Fibroblast of upper back skin (primary cell): ENCODE data around the gene INSYN2B.
"Not testable (repeated sequence)": the region's sequence is repeated elsewhere in the genome, so short reads cannot be mapped to it uniquely, and the experiment has no call there.

Source experiments
- DNase-seq: peaks from one replicate; pipeline ENCODE4 v3.0.0-alpha.2; 2013

The INSYN2B gene

DNA sequence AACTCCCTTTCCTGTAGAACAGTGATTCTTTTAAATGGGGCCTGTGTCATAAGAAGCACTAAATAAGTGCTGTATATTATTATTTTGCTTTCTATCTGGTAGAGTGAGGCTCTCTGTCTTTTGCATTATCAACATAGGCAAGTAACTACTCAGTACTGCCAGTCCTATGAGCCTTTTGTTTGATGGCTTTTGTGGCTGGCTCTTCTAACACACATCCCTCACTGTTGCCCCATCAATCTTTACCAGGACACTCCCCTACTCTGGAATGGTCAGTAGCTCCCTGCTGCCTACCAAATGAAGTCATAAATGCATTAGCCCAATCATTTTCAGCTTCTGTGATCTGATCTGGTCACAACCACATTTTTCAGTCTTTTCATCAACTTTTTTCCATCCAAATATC lies 137.6 kb downstream of the INSYN2B start:
- DNase-seq, result no peak

DNA sequence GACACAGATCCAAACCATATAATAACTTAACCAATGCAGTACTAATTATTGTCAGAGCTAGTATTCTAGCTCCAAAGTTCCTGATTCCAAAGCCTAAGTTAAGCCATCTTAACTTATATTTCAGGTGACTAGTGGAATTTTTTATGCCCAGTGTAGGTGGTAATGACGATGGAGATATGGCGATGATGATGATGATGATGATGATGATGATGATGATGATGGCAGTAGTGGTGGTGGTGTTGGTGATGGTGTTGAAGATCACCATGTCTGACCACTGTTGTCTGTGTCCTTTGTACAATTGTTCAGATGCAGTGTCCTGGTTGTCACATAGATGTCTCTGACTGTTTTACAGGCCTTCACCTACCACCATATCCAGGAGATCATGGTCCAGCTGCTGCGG lies 139.9 kb downstream of the INSYN2B start:
- DNase-seq, result no peak

DNA sequence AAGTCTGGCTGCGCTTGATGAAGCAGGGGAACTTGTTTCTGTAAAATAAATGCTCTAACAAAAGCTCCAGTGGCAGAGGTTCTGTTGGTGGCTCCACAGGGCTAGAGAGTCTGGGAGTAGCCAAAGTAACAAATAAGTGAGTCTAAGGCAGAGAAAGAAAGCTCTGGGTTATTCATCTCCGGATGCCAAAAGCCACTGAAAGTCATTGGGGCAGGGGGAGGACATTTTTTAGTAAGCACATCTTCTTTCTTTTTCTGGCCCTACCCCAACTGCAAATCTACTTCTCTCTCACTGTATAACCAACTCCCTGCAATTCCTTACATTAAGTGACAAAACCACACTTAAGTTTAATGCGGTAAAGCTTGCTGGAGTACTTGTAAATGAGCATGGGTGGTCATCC lies 141.6 kb downstream of the INSYN2B start:
- no peak for DNase-seq

DNA sequence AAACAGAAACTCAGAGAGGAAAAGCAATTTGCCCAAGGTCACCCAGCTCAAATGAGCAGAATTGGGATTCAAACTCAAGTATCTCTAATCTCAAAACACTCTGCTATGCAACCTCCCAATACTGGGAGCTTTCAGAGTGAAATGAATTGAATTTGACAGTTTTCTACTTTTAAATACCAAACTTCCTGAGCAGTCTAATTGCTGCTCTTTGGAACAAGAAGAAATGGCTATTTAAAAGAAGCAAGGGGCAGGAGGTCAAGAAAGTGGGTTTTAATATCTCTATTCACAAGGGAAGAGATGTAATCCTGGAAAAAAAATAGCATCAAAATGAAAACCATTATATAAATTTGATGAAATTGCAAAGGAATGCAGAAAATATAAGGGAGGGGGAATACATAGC lies 142.6 kb downstream of the INSYN2B start:
- DNase-seq, result peak; percentile 36

DNA sequence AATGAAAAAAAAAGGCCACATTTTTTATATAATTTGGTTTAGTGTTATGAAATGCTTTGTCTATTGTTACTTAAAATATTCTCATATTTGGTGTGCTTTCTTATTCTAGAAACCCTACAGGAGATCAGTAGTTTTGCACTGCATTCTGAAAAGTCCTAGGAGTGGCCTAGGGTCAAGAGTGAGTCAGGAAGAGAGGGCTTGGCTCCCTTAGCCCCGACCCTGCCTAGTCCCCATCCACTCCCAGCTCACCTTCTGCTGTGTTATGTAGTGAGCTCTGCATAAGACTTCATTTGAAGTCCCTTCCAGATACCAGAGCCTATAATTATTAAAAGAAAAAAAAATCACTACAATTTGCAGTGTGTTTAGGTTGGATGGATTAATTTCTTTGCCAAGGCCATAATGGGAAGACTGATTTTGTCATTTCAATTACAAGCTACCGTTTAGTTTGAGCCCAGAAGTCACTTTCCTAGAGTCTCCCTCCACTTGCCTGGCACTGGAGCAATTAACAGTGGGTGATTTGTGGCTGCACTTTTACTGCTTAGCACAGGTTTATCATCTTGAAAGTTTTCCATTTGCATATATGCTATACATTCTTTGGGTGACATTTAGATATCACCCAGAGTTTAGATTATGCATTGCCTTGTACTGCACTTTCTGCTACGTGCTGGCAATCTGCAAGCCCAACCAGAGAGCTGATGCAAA lies 143.3 kb downstream of the INSYN2B start:
- no peak for DNase-seq

DNA sequence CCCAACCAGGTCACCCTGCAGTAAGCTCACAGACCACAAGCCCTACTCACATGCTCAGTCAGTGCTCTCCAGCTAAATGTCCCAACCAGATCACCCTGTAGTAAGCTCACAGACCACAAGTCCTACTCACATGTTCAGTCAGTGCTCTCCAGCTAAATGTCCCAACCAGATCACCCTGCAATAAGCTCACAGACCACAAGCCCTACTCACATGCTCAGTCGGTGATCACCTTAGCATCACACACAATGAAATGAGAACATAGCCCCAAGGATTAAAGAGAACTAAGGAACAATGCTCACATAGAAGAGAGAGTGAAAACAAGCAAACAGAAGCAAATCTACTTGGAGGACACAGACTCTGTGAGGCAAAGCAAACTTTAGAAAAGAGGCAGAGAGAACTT lies 145.8 kb downstream of the INSYN2B start:
- DNase-seq, result not testable (repeated sequence)

DNA sequence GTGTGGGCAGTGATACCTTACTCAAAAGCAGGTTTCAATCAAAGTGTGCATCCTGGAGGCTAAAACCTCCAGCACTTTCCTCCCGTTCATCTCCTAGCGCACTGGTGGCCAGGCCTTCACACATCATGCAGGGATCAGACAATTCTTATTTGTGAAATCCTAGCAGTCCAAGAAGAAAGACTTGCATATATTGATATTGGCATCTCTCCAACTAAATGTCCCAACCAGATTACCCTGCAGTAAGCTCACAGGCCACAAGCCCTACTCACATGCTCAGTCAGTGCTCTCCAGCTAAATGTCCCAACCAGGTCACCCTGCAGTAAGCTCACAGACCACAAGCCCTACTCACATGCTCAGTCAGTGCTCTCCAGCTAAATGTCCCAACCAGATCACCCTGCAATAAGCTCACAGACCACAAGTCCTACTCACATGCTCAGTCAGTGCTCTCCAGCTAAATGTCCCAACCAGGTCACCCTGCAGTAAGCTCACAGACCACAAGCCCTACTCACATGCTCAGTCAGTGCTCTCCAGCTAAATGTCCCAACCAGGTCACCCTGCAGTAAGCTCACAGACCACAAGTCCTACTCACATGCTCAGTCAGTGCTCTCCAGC lies 146.5 kb downstream of the INSYN2B start:
- DNase-seq, result peak; percentile 45

DNA sequence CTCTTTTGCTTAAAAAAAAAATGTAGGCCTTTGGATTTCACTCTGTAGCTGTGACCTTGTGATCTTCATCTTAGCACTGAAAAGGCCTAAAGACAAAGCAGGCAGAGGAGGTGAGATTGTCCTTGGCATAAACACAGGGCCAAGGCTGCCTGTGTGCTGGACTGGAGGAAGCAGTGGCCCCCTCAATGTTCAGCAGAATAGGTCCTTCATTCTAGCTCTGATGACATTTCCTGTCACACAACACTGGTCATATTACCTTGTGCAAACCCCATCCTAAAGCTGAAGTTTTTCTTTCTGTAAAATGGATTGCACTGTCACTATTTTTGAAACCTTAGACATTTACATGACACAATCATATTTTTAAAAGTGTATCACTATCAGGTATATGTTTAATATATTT lies 147.4 kb downstream of the INSYN2B start:
- DNase-seq, result no peak

DNA sequence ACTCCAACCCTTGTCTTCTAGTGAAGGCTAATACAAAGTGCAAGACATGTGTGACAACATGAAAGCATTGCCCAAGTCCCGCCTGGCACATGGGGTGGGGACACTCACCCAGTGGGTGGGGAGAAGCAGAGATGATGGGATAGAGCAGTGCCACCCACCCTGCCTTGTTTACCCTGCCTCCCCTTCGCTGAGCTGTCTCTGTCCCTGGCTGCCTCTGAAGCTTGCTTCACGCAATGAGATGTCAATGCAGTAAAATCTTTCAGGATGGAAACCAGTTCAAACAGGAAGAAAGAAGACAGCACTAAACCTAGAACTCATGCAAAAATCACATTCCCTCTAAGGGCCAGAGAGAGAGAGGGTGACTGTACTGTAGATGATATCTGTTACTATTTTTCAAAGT lies 148.0 kb downstream of the INSYN2B start:
- DNase-seq, result no peak

DNA sequence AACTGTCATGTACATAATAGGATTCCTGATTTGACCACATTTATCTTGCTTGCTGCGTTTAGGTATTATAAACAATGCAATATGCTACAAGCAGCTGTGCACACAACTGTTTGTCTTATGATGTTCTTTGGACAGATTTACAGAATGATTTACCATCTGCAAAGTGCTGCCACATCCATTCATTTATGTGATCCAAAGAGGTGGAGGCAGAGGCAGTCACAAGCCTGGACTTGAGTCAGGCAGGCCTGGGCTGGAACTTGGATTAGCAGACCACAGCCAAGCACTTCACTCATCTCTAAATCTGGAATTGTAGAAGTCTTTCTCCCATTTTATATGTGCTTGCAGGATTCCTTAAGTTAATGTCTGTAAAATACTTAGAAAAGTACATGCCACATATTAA lies 149.0 kb downstream of the INSYN2B start:
- no peak for DNase-seq

DNA sequence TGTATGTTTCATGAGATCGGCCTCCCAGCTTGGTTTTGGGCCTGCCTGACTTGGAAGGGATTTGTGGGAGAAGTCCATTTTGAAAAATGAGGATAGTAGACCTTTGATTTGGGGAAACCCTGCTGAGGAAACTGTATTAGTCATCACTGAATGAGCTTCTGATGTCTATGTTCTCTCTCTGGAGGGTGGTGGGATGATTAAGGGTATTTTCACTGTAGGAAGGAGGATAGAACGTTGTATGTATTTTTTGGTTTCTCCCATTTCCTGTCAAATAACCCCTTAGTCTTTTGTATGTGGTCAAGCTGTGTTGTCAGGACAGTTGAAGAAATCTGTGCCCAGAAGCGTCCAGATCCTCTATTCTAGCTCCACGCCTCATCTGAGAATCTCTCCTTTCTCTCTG lies 151.9 kb downstream of the INSYN2B start:
- peak; percentile 38 for DNase-seq

DNA sequence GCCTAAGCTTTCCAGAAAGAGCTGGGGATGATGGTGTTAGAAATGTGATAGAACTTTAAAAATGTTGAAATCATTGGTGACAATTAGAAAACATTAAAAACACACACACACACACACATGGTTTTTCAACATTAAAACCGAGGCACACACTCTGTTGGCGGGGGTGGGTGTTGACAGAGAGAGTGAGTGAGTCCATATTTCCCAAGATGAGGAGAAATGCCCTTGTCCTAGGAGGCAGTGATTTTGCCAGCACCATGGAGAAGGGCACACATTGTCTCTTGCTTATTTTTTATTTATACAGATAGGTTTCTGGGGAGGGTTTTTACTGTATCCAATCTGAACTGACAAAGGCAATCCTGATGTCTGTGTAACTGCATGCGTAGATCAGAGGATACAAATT lies 152.5 kb downstream of the INSYN2B start:
- no peak for DNase-seq

DNA sequence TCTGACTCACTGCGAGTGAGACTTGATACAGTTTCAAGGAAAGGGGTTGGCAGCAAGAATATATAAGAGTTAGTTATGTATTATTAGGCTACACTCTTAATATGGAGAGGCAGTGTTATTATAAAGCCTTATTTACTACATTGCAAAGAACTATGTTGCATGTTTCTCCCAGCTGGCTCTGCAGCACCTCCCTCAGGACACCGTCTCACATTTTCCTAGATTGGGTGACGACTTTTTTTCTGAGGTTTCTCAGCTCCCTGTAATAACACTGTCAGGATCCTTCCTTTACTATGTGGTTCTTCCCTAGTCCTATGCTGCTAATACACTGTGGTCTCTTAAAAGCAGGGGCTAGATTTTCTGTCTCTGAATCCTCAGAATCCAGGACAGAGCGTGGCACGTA lies 153.7 kb downstream of the INSYN2B start:
- DNase-seq, result no peak

DNA sequence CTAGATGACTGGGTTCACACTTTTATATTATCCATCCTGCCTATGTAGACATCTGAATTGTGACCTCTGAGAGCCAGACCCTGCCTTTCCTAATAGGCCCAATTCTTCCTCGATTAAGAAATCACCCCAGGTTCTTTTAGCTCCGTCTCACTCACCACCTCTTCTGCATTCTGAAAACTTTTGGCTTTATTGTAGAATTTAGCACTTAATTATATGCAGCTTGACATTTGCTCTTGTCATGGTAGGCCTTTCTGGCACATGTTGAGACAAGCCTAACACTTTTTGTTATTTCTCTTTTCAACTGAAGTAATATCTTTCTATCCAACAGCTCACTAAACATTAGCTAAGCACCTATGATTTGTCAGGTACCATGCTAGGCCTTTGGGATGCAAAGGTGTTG lies 163.3 kb downstream of the INSYN2B start:
- DNase-seq, result no peak

DNA sequence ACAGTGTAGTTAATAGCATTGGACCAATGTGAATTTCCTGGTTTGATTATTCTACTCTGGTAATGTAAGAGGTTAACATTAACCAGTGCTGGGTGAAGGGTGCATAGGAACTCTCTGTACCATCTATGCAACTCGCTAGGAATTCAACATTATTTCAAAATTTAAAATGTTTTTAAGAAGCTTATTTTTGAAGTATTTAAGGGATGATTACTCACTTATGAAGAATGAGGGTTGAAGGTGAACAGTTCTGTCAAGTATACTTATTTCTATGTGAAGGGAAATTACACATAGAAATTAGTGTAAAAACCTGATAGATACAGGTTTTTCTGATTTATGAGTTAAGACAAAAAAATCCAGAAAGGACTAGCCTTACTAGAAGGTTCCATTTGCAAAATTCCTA lies 165.8 kb downstream of the INSYN2B start:
- no peak for DNase-seq
